WI38 (cell line): Measurements from ENCODE around the gene CYB561.

Experiments
- H3K4me3 ChIP-seq: 2 replicates; pipeline ENCODE4 v1.5.1; 2011; ENCODE audit warnings: low read depth, mild to moderate bottlenecking, control low read depth, low read length
- TF ChIP-seq, protein P1 (sequence below): IDR thresholded peaks from 2 replicates; pipeline ENCODE4 v1.5.1; 2012; ENCODE audit warnings: low read depth, mild to moderate bottlenecking, control low read depth, low read length

Gene CYB561

DNA sequence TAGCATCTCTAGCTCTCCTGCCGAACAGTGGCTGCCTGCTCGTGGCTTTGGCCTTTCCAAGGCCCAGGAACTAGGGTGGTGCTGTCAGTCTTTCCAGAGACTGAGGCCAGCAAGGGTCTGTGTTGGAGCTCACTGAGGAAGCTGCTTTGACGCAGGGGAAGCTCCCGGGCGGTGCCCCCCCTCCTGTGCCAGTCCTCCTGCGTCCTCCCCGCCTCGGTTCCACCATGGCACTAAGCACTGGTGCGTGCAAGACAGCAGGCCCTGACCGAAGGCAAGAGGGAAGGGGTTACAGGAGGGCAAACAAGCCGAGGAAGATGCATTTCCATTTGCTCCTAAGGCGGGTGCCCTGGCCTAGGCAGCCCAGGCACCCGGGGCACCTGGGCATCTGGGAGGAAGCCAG, 4.5 kb downstream of the CYB561 start:
- no peak overlapping the region for H3K4me3 ChIP-seq
- TF ChIP-seq, protein P1, sequence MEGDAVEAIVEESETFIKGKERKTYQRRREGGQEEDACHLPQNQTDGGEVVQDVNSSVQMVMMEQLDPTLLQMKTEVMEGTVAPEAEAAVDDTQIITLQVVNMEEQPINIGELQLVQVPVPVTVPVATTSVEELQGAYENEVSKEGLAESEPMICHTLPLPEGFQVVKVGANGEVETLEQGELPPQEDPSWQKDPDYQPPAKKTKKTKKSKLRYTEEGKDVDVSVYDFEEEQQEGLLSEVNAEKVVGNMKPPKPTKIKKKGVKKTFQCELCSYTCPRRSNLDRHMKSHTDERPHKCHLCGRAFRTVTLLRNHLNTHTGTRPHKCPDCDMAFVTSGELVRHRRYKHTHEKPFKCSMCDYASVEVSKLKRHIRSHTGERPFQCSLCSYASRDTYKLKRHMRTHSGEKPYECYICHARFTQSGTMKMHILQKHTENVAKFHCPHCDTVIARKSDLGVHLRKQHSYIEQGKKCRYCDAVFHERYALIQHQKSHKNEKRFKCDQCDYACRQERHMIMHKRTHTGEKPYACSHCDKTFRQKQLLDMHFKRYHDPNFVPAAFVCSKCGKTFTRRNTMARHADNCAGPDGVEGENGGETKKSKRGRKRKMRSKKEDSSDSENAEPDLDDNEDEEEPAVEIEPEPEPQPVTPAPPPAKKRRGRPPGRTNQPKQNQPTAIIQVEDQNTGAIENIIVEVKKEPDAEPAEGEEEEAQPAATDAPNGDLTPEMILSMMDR: no peak

DNA sequence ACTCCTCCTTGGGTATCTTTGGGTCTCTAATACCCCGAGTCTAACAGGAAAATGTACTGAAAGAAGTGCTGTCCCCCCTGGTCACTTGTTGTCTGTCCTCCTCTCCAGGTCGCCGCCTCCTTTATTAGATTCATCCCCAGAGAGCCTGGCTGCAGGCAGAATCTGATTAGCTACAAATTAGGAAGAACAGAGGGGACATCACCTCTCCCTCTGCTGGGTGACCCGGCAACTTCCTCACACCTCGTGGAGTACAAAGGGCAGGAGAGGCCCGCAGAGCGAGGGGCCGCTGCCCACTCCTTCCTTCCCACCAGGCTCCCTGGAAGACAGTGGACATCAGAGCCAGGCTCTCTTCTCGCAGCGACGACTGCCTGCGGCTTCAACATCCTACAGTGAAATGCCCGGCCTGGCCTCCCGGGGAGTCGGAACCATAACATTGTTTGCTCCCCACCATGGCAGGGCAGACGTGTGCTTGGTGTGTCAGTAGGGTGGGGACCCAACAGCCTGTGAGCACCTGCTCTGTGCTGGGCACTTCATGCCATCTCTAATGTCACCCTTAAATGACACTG, 5.3 kb downstream of the CYB561 start:
- no peak overlapping the region for H3K4me3 ChIP-seq
- TF ChIP-seq, protein P1: no peak

DNA sequence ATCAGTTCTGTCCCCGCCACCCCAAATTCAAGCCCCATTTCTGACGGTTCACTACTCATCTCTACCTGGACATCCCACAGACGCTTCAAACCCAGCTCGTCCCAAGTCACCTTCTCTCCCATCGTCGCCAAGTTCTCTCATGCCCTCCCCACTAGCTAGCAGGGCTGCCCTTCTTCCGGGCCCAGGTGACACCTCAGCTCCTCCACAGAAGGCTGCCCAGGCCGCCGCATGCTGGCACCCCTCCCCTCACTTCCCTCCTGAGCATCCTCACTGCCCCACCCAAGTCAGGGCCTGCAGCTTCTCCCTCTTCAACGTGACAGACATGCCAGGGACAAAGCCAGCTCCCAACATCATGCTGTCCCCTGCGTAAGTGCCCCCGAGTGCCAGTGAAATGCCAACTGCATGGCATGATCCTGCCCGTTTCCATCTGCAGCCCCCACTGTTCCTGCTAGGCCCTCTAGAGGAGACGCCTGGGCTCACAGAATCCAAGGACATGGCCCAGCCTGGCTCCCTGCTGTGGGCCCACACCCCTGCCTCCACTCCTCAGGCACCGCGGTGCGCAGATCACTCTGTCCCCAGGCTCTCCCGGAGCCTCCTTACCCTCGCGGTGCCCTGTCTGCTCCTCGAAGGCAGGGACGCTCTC, 5.9 kb downstream of the CYB561 start:
- no peak overlapping the region for H3K4me3 ChIP-seq
- TF ChIP-seq, protein P1: no peak

DNA sequence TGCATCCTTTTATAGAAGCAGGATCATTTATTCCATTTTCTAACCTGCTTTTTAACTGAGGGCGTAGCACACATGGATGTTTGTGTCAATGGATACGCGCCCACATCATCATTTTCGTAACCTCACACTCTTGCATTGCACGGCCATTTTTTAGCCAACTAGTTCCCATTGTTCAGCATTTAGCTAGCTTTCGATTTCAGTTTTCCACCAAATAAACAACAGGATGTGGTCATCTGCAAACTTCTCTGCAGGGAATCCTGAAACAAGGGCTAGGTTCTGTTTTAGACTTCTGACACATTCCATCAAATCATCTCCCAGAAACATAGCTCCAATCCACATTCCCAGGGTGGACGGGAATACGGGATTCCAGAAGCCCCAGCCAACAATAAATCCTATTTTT, 6.4 kb downstream of the CYB561 start:
- no peak overlapping the region for H3K4me3 ChIP-seq

DNA sequence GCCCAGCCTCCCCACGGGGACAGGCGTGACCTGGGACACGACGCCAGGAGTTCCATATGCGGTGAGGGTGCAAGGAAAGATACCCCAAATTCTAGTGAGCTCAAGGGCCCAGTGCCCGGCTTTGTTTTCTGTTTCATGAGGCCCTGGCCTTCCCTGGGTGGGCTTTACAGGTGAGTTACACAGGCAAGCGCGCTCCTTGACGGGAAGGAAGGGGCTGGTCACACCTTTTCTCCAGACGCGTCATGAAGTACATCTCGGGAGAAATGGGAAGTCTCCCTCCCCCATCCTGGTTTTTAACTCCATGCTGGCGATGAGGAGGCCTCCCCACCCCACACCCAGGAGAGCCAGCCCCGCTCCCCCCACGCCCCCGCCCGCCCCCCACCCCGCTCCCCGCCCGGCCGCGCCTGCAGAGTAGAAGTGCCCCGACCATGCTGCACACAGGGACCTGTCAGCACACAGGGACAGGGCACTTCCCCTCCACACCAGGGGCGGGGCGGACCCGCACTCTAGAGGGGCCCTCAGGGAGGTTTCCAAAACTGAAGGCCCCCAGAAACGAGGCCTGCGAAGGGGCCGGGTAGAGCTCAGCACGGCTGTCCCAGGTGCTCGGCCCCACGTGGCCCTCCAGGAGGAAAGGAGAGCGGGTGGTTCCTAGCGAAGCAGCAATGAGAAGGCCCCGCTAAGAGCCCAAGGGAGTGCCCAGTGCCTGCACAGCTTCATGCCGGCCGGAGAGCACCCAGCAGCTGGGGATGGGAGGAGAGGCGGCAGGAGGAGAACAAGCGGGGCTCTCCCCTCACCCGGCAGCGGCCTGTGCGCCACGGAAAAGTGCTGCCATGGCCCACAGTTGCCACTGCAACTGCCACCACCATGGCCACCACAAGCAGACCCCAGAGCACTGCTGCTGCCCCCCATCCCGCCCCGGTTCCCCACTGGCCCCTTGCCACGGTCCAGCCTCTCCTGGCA, 7.7 kb downstream of the CYB561 start:
- H3K4me3 ChIP-seq: no peak overlapping the region
- TF ChIP-seq, protein P1: no peak

More for the DNA sequence above, 6.4 kb downstream of the CYB561 start:
- TF ChIP-seq, protein P1: no peak

DNA sequence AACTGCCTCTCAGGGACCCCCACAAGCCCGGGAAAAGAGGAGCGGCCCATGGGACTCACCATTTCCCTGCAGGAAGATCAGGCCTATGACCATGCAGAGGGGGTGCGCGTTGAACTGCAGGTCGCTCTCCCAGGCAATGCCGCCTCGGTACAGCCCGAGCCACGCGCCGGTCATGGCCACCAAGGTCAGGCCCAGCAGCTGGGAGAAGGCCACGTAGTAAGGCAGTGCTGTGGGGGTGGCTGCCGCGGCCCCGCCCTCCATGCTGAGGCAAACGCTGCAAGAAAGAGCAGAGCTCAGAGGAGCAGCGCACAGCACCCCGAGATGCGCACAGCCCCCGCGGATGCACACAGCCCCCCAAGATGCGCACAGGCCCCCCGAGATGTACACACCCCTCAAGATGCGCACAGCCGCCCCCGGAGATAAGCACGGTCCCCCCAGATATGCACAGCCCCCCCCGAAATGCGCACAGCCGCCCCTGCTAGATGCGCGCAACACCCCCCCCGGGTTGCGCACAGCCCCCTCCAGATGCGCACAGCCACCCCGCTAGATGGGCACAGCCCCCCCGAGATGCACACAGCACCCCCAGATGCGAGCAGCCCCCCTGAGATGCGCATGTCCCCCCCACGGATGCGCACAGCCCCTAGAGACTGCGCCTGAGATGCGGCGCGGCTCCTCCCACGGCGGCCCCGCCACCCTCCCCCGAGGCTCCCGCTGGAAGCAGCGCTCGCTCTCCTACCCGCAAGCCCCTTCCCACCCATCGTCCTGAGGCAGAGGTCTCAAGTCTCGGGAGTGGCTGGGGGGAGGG, 8.6 kb downstream of the CYB561 start:
- no peak overlapping the region for H3K4me3 ChIP-seq
- TF ChIP-seq, protein P1: no peak
